ENCODE results near the gene CHRNE. TPM values are rescaled to one million over a fixed set of nuclear protein-coding genes. Genes with fewer than 3 reads are reported as not detected.
"Not testable (repeated sequence)": the region's sequence is repeated elsewhere in the genome, so short reads cannot be mapped to it uniquely, and the experiment has no call there.

The CHRNE gene
- total and polyA plus RNA-seq, 2 of the 8 experiments (the other 6 are each of a cell fraction or from before 2014, with no cell fraction given): 0.15 to 0.33 TPM

GRCh38 chr17:4869058-4869998 lies 33.6 kb downstream of the CHRNE start:
- FAIRE-seq; H3K27ac ChIP-seq (ENCODE audit: low read depth, low read length); H3K4me2 ChIP-seq (ENCODE audit: insufficient read depth in 1 of 2, low read depth in 2 of 2, low read length in 2 of 2); H3K79me2 ChIP-seq (ENCODE audit: control insufficient read depth in 1 of 2, insufficient read depth in 2 of 2, low read length in 2 of 2); H4K20me1 ChIP-seq (replicated peaks in 1 of 2; ENCODE audit: control insufficient read depth in 1 of 2, insufficient read depth in 2 of 2, low read length in 2 of 2); H3K23ac ChIP-seq (ENCODE audit: insufficient read length); H3K14ac ChIP-seq (ENCODE audit: insufficient read length); H2BK20ac ChIP-seq (ENCODE audit: low read length); H3K23me2 ChIP-seq (ENCODE audit: low read depth, low read length); H3K4ac ChIP-seq (replicated peaks; ENCODE audit: insufficient read length, low read depth, low read length); DNase-seq (ENCODE audit: low read depth in 1 of 2, low spot score in 2 of 2); H3K36me3 ChIP-seq (ENCODE audit: control insufficient read depth in 2 of 4, insufficient read depth in 4 of 4, low read length in 3 of 4); H3K9me3 ChIP-seq (ENCODE audit: insufficient read depth in 2 of 2, low read depth in 1 of 2, low read length in 1 of 2); H3K27me3 ChIP-seq (replicated peaks in 1 of 4; ENCODE audit: control insufficient read depth in 3 of 4, extremely low read depth in 1 of 4, insufficient read depth in 3 of 4, low read length in 3 of 4); H3K4me1 ChIP-seq (replicated peaks in 1 of 4; ENCODE audit: control insufficient read depth in 3 of 4, insufficient read depth in 4 of 4, low read length in 3 of 4); H3K9ac ChIP-seq (replicated peaks in 1 of 4; ENCODE audit: extremely low read depth in 1 of 4, low read depth in 3 of 4, low read length in 3 of 4); POLR2A ChIA-PET (ENCODE audit: partially characterized antibody); H3K56ac ChIP-seq (replicated peaks; ENCODE audit: insufficient read length, low read depth, low read length); H3K79me1 ChIP-seq (ENCODE audit: low read depth, low read length); H2BK120ac ChIP-seq (replicated peaks; ENCODE audit: low read depth, low read length); H4K5ac ChIP-seq (ENCODE audit: insufficient read length, low read depth, low read length); H2BK5ac ChIP-seq (ENCODE audit: low read depth, low read length); H2BK12ac ChIP-seq (ENCODE audit: low read depth, low read length); H4K91ac ChIP-seq (replicated peaks; ENCODE audit: insufficient read length, low read length); H3K4me3 ChIP-seq (ENCODE audit: extremely low read depth in 1 of 4, insufficient read depth in 2 of 4, low read depth in 3 of 4, low read length in 4 of 4); H2AFZ ChIP-seq (ENCODE audit: low read length); H3K18ac ChIP-seq (ENCODE audit: extremely low read depth, low read length); H2BK15ac ChIP-seq (ENCODE audit: low read length); H2AK5ac ChIP-seq (ENCODE audit: low read depth, low read length); H4K8ac ChIP-seq (ENCODE audit: extremely low read depth, insufficient read depth, low read length): not testable (repeated sequence)
- CTCF ChIA-PET (ENCODE audit: partially characterized antibody): interaction anchor here (0.6 to 2.1 kb wide), 6 partner anchors 8 to 95 kb away, joined by 3 to 10 read pairs (median 4); no protein-coding TSS in a partner anchor
- 91% methylated on average over 20 of the region's 22 CpGs; no CpG with 5 or more reads in 1 of the 2 experiments for WGBS, 2 experiments (ENCODE audit: extremely low coverage in 1 of 2, insufficient coverage in 1 of 2, insufficient read length in 1 of 2, insufficient replicate concordance in 2 of 2, low coverage in 1 of 2, low lambda C conversion rate in 2 of 2, missing lambda C conversion rate in 1 of 2)

All from H1 (cell line).